ENCODE data around the gene KRTAP21-2. TPM values are rescaled to one million over a fixed set of nuclear protein-coding genes. Genes with fewer than 3 reads are reported as not detected.
"Not testable (repeated sequence)": the region's sequence is repeated elsewhere in the genome, so short reads cannot be mapped to it uniquely, and the experiment has no call there.

Gene KRTAP21-2
- polyA plus RNA-seq: not detected

GRCh38 chr21:30747159-30747558 lies at the start of gene KRTAP21-2:
KRTAP21-2 (minus strand) TSS chr21:30747259; CDS start chr21:30747202, 57 bp downstream.
- no peaks in the 10 kb centered on the region for H3K27me3 Mint-ChIP-seq

DNA sequence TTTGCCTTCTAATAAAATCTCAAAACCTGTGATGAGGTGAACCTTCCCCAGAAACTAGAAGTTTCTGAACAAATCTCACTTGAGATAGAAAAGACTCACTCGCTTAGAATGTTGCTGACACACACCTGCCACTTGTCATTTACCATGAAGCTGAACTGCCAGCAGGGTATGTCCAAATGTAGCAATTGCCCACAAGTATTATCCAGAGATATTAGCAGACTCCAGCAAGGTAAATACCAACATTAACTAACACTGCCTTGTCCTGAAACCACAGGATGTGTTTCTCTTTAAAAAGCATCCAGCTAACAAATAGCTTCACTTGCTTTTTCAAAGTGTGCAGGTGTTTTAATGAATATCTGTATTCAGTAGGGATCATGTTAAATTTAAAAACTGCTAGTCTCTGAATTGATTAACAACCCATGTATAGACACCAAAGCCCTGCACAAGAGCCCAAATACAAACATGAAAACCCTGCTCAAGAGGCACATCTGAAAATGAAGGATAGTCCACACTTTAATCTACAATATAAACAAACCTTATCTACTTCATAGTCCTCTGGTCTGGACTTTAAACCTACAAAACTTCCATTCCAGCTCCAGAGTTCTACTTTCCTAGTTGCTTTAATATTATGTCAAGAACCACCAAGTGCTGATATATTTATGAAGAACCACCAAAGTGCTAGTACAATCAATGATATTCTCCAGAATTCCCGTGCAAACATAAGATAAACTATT lies 46.7 kb upstream of the KRTAP21-2 start:
- Mint-ChIP-seq H3K4me3 (no peak overlapping the region), H3K27ac (no peak overlapping the region), H3K27me3 (no peaks in the 10 kb centered on the region), H3K9me3 (peaks cover 0 to 3% (median 2%) of the 10 kb centered on the region in 3 donors), H3K4me1 (no peaks in the 10 kb centered on the region), H3K36me3 (no peaks in the 10 kb centered on the region)

More at GRCh38 chr21:30747159-30747558, at the start of gene KRTAP21-2:
- Mint-ChIP-seq H3K27ac (no peak within 1 kb of the TSS), H3K36me3 (no peaks in the 10 kb centered on the region), H3K4me3 (no peak within 1 kb of the TSS), H3K4me1 (no peaks in the 10 kb centered on the region), H3K9me3 (peaks cover 0 to 11% (median 6%) of the 10 kb centered on the region in 3 donors)

GRCh38 chr21:30779249-30779648 lies 32.2 kb upstream of the KRTAP21-2 start:
- no peak overlapping the region for H3K4me3 Mint-ChIP-seq
- H3K27ac Mint-ChIP-seq: no peak overlapping the region
- no peaks in the 10 kb centered on the region for H3K27me3 Mint-ChIP-seq
- peaks cover 2% of the 10 kb centered on the region for H3K36me3 Mint-ChIP-seq
- no peaks in the 10 kb centered on the region for H3K4me1 Mint-ChIP-seq
- peaks cover 0 to 7% (median 2%) of the 10 kb centered on the region in 3 donors for H3K9me3 Mint-ChIP-seq

DNA sequence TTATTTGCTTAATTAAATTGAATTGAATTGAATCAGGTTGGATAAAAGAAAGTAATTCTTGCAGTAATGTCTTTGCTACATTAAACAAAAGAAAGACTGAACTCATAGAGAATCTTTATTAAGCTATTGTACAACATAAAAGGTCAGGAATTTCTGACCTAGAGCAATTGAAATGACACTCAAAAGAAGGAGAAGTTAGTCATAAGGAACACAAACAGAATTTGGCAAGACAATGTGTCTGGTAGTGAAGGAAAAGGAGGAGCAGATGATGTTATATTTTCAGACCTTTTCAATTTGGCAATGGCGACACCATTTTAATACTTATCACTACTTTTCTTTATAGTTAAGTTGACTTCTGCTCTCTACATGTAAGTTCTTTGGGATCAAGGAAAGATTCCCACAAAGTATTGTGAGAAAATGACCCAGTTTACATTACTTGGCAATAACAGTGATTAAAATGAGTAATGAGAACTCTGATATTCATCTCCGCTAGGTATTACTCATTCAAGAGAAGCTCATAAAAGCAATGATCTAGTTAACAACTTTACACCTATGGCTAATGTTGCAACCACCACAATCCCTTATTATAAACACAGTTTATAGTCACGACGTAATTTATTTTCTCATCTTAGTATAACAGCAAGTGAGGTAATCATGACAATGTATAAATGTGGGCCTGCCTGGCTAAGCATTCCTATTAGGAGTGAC lies 22.8 kb upstream of the KRTAP21-2 start:
- no peaks in the 10 kb centered on the region for H3K4me1 Mint-ChIP-seq
- no peak overlapping the region for H3K4me3 Mint-ChIP-seq
- H3K27ac Mint-ChIP-seq: no peak overlapping the region
- H3K36me3 Mint-ChIP-seq: no peaks in the 10 kb centered on the region
- peaks cover 4 to 8% (median 5%) of the 10 kb centered on the region in 3 donors for H3K9me3 Mint-ChIP-seq
- H3K27me3 Mint-ChIP-seq: peaks cover 2% of the 10 kb centered on the region

GRCh38 chr21:30760776-30761175 lies 13.7 kb upstream of the KRTAP21-2 start:
- H3K27me3 Mint-ChIP-seq: no peaks in the 10 kb centered on the region
- H3K9me3 Mint-ChIP-seq: peaks cover 3 to 6% (median 3%) of the 10 kb centered on the region in 3 donors
- H3K4me1 Mint-ChIP-seq: no peaks in the 10 kb centered on the region
- H3K27ac Mint-ChIP-seq: no peak overlapping the region
- no peak overlapping the region for H3K4me3 Mint-ChIP-seq
- H3K36me3 Mint-ChIP-seq: no peaks in the 10 kb centered on the region

GRCh38 chr21:30758306-30758705 lies 11.2 kb upstream of the KRTAP21-2 start:
- Mint-ChIP-seq H3K4me1 (no peaks in the 10 kb centered on the region), H3K36me3 (no peaks in the 10 kb centered on the region), H3K4me3 (no peak overlapping the region), H3K27ac (no peak overlapping the region), H3K9me3 (peaks cover 2 to 6% (median 3%) of the 10 kb centered on the region in 3 donors), H3K27me3 (no peaks in the 10 kb centered on the region)

DNA sequence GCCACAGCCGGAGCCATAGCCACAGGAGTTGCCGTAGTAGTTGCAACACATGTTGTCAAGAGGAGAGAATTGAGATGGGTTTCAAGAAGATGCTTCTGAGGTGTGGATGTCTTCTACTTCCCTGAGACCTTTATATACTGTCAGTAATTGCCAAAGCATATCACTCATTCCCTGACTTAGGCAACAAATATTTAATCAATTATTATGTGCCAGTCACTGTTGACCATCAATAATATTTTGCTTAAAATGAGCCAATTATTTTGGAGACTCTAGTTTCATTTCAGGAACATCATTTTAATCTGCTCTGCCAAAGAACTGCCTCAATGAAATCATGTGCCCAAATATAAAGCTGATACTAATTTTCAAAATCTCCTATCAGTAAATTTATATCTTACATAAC lies 8.3 kb upstream of the KRTAP21-2 start, which contains the start of gene KRTAP21-1:
Gene KRTAP21-1 (minus strand): TSS at position 101 of the 400 bp plus-strand sequence. CDS start 50 bp downstream, at position 51.
- not testable (repeated sequence) for H3K36me3 Mint-ChIP-seq, H3K4me3 Mint-ChIP-seq, H3K27ac Mint-ChIP-seq, H3K27me3 Mint-ChIP-seq, H3K4me1 Mint-ChIP-seq
- H3K9me3 Mint-ChIP-seq: peaks cover 2 to 11% (median 8%) of the 10 kb centered on the region in 3 donors

DNA sequence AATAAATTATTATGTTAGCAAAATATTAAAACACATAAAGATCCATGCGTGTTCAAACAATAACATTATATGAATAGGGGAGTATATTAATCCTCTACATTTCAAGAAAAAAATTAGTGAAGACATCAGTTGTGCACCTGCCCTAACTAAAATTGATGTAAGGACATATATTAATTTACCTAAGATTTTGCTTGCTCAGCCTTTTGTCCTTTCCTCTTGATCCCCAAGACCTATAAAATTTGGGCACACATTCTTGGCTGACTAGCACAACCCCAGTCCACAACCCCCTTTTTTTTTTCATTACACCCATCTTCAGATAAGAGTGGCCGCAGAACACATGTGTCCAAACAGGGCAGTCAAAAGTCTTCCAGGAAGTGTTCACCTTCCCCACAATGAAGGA lies 6.6 kb downstream of the KRTAP21-2 start:
- H3K9me3 Mint-ChIP-seq: peaks cover 2 to 4% (median 2%) of the 10 kb centered on the region in 3 donors
- no peak overlapping the region for H3K4me3 Mint-ChIP-seq
- no peaks in the 10 kb centered on the region for H3K36me3 Mint-ChIP-seq
- no peak overlapping the region for H3K27ac Mint-ChIP-seq
- H3K27me3 Mint-ChIP-seq: no peaks in the 10 kb centered on the region
- peaks cover 0 to 2% (median 0%) of the 10 kb centered on the region in 3 donors for H3K4me1 Mint-ChIP-seq

GRCh38 chr21:30733026-30733425 lies 14.0 kb downstream of the KRTAP21-2 start:
- no peaks in the 10 kb centered on the region for H3K27me3 Mint-ChIP-seq
- H3K36me3 Mint-ChIP-seq: no peaks in the 10 kb centered on the region
- H3K9me3 Mint-ChIP-seq: peaks cover 0 to 4% (median 3%) of the 10 kb centered on the region in 3 donors
- no peaks in the 10 kb centered on the region for H3K4me1 Mint-ChIP-seq
- H3K4me3 Mint-ChIP-seq: no peak overlapping the region
- no peak overlapping the region for H3K27ac Mint-ChIP-seq

DNA sequence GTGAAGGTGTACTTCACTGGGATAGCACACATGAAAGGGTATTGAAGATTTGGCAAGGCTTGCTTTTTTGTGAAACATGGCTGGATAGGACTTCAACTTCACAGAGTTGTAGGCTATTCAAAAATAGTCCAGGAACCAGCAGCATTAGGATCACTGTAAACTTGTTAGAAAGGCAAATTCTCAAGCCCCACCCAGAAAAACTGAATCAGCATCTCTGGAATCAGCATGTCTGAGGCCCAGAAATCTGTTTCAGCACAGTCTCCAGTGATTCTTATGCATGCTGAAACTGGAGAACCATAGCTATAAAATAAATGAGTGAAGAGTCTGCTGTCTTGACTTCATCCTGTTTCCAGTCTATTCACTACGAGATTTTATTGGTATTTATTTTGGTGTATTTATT lies 20.3 kb downstream of the KRTAP21-2 start:
- no peak overlapping the region for H3K4me3 Mint-ChIP-seq
- H3K27ac Mint-ChIP-seq: no peak overlapping the region
- H3K27me3 Mint-ChIP-seq: no peaks in the 10 kb centered on the region
- H3K36me3 Mint-ChIP-seq: no peaks in the 10 kb centered on the region
- no peaks in the 10 kb centered on the region for H3K4me1 Mint-ChIP-seq
- peaks cover 0 to 11% (median 0%) of the 10 kb centered on the region in 3 donors for H3K9me3 Mint-ChIP-seq

GRCh38 chr21:30719401-30719800 lies 27.7 kb downstream of the KRTAP21-2 start:
- Mint-ChIP-seq H3K4me3 (no peak overlapping the region), H3K4me1 (no peaks in the 10 kb centered on the region), H3K36me3 (no peaks in the 10 kb centered on the region), H3K27me3 (no peaks in the 10 kb centered on the region), H3K9me3 (peaks cover 0 to 10% (median 5%) of the 10 kb centered on the region in 3 donors), H3K27ac (no peak overlapping the region)

GRCh38 chr21:30718239-30718909 lies 28.7 kb downstream of the KRTAP21-2 start, which contains the start of gene KRTAP21-3:
KRTAP21-3 (minus strand) TSS chr21:30718777; CDS start chr21:30718759, 18 bp downstream.
- H3K27me3 Mint-ChIP-seq: no peaks in the 10 kb centered on the region
- H3K4me3 Mint-ChIP-seq: no peak within 1 kb of the TSS
- H3K4me1 Mint-ChIP-seq: no peaks in the 10 kb centered on the region
- H3K9me3 Mint-ChIP-seq: peaks cover 0 to 10% (median 7%) of the 10 kb centered on the region in 3 donors
- no peak within 1 kb of the TSS for H3K27ac Mint-ChIP-seq
- H3K36me3 Mint-ChIP-seq: no peaks in the 10 kb centered on the region

DNA sequence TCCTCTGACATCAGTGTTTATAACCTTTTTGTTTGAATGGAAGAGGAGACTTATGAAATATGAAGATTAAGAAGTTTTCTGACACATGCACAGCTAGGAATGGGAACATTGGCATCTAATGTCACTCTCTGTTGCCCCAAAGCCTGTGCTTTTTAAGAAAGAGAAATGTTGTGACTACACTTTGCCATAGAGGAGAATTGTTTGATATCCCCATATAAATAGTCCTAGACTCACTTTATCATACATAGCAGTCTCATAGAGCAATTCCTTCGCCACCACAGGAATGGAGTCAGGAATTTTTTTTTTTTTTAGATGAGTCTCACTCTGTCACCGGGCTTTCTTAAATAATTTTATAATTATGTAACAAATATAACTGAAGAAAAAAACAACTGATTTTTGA lies 30.0 kb downstream of the KRTAP21-2 start:
- Mint-ChIP-seq H3K27me3 (no peaks in the 10 kb centered on the region), H3K9me3 (peaks cover 0 to 7% (median 6%) of the 10 kb centered on the region in 3 donors), H3K4me3 (no peak overlapping the region), H3K27ac (no peak overlapping the region), H3K4me1 (no peaks in the 10 kb centered on the region), H3K36me3 (no peaks in the 10 kb centered on the region)

GRCh38 chr21:30714946-30715345 lies 32.1 kb downstream of the KRTAP21-2 start:
- Mint-ChIP-seq H3K36me3 (no peaks in the 10 kb centered on the region), H3K27ac (no peak overlapping the region), H3K9me3 (peaks cover 0 to 7% (median 6%) of the 10 kb centered on the region in 3 donors), H3K4me1 (no peaks in the 10 kb centered on the region), H3K27me3 (no peaks in the 10 kb centered on the region), H3K4me3 (no peak overlapping the region)

DNA sequence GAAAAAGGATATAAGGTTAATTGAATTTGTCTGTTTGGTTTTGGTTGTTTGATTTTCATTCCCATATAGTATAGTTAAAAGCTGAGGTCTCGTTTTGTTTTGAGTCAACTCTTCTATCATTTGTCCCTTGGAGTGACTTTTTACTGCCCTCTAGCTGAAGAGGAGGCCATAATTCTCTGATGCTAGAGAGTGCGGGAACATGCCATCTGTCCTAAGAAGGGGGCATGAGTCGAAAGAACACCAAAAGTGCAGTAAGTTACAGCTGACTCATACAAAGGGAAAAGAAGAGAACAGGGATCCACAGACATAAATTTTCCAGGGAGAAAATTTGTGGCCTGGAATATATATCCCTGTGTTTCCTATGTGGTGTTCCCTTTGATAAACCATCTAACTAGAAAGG lies 32.6 kb downstream of the KRTAP21-2 start:
- H3K4me1 Mint-ChIP-seq: no peaks in the 10 kb centered on the region
- no peaks in the 10 kb centered on the region for H3K27me3 Mint-ChIP-seq
- no peak overlapping the region for H3K4me3 Mint-ChIP-seq
- no peaks in the 10 kb centered on the region for H3K36me3 Mint-ChIP-seq
- peaks cover 0 to 8% (median 7%) of the 10 kb centered on the region in 3 donors for H3K9me3 Mint-ChIP-seq
- H3K27ac Mint-ChIP-seq: no peak overlapping the region
